Heart left ventricle (tissue), 16 donors: ENCODE measurements around the gene TTLL5. TPM values are rescaled to one million over a fixed set of nuclear protein-coding genes. Genes with fewer than 3 reads are reported as not detected.

Experiments
- ATAC-seq, 4 donors: fragments of 200-7000 bp; cut with Tn5 transposase; one replicate each; pipeline ENCODE4 v1.9.1; 2020 to 2022; ENCODE audit warnings: moderate library complexity in 4 of 4, mild to moderate bottlenecking in 3 of 4, moderate number of reproducible peaks in 1 of 4
- DNase-seq, 5 donors: peaks; one replicate each; pipeline ENCODE4 v3.0.0-alpha.2; 2020
- H3K27ac ChIP-seq, 12 donors: fragments of 200-600 bp; sonication (generic) in 4 of 12; one replicate each; pipeline versions ENCODE4 v1.5.0 to v1.8.0; 2016 to 2022; ENCODE audit warnings: mild to moderate bottlenecking in 2 of 12
- H3K27me3 ChIP-seq, 9 donors: fragments of 200-600 bp; sonication (generic) in 2 of 9; one replicate each; pipeline versions ENCODE4 v1.5.1 to v1.8.0; 2016 to 2022; ENCODE audit warnings: mild to moderate bottlenecking in 3 of 9
- H3K36me3 ChIP-seq, 9 donors: fragments of 200-600 bp; sonication (generic) in 2 of 9; one replicate each; pipeline versions ENCODE4 v1.5.0 to v1.8.0; 2018 to 2022; ENCODE audit warnings: mild to moderate bottlenecking in 2 of 9
- H3K4me1 ChIP-seq, 12 donors: fragments of 200-600 bp; sonication (generic) in 4 of 12; one replicate each; pipeline versions ENCODE4 v1.5.0 to v1.8.0; 2016 to 2022; ENCODE audit warnings: mild to moderate bottlenecking in 3 of 12
- H3K4me3 ChIP-seq, 12 donors: fragments of 200-600 bp; sonication (generic) in 4 of 12; one replicate each; pipeline versions ENCODE4 v1.5.0 to v1.8.0; 2017 to 2022; ENCODE audit warnings: mild to moderate bottlenecking in 9 of 12, moderate library complexity in 4 of 12
- H3K9me3 ChIP-seq, 12 donors: fragments of 200-600 bp; sonication (generic) in 4 of 12; one replicate each; pipeline versions ENCODE4 v1.5.0 to v1.8.0; 2016 to 2022; ENCODE audit warnings: mild to moderate bottlenecking in 1 of 12
- CTCF ChIP-seq, 12 donors: fragments of 200-600 bp; sonication (generic) in 4 of 12; IDR thresholded peaks; one replicate each; pipeline versions ENCODE4 v1.5.0 to v1.8.0; 2018 to 2022; ENCODE audit warnings: antibody characterized with exemption in 12 of 12, mild to moderate bottlenecking in 5 of 12
- POLR2A ChIP-seq, 2 donors: fragments of 450-650 bp; IDR thresholded peaks; one replicate each; pipeline ENCODE4 v1.6.1; 2017; ENCODE audit warnings: antibody characterized with exemption in 2 of 2, mild to moderate bottlenecking in 2 of 2, moderate library complexity in 2 of 2
- WGBS, 4 donors: extraction: QIAGEN DNeasy Blood & Tissue Kit in 2 of 4; methylation state at CpG; one replicate each; pipeline versions ENCODE4 v1.1.5 to v1.1.7; 2013 to 2018; 5-methylcytosine and 5-hydroxymethylcytosine counted together
- intact Hi-C, 10 donors: fragments of 100-400 bp; cut with DNase I; formaldehyde crosslinking; loops; one replicate each; pipeline versions ENCODE4 v1.11.1 to v1.14.2; 2022
- polyA plus RNA-seq, 2 donors: library from polyadenylated mRNA; stranded (reverse); fragments of 200-250 nt; gene quantifications; one replicate each; pipeline ENCODE4 v1.2.3, GENCODE V29; 2013
- total RNA-seq, 9 donors: library from RNA; depleted of rRNA in 2 of 9; stranded (reverse); fragments of >200 nt in 2 of 9; fragmentation: NEBNext Ultra II Directional in 3 of 9; extraction: Animal tissue kit (Norgen Biotek cat#: 25700) in 3 of 9; gene quantifications; one replicate each; pipeline versions ENCODE4 v1.1.0 to v1.2.4, GENCODE V29; 2016 to 2023
- donor health status: ischemic (EF 13 %, LVEDD 7.1; RV severe dilation, severe dysfunction).
- donor health status: healthy with polysubstance abuse.
- donor health status: DM: no; HTN: yes; CAD: no.
- donor health status: DM: no; HTN: no; CAD: no.
- donor health status: ischemic (EF 25% LVEDD 6.9; RV normal size, moderate dysfunction).
- donor health status: ischemic (EF 25% LVEDD 5.7; RV mildly dilated, moderate dysfunction).
- donor health status: healthy.
- donor health status: DM: yes; HTN: yes; CAD: no.
- donor health status: ischemic (EF 35%, LVEDD 5.7; RV mildly dilated, moderate dysfunction).
- donor health status: nonischemic (EF 11% LVEDD 7.7; RV severe dilation, severe dysfunction).
- donor health status: DM: yes; HTN: yes; CAD: no.
- donor health status: PGD.
- donor health status: ischemic (EF 29% LVEDD 5.4; RV normal size, mild dysfunction).
- donor health status: nonischemic (EF 23%, LVEDD 6.1; RV moderate dilation, normal function).

TTLL5 gene
- total and polyA plus RNA-seq, 11 donors, result 6.2 to 24.6 (median 15.8) TPM

GRCh38 chr14:75820761-75821160 is 159.7 kb downstream of the TTLL5 start:
- TF ChIP-seq CTCF (IDR thresholded peaks at IDR 0.05) (no peak), POLR2A (IDR thresholded peaks at IDR 0.05) (no peak)
- DNase-seq, result no peak
- intact Hi-C loops, result loop anchor here in 2 of 10 donors (5.0 kb wide), 1 partner anchor 47 kb away; no protein-coding TSS in a partner anchor

GRCh38 chr14:75821831-75822521 is 160.9 kb downstream of the TTLL5 start:
- H3K27me3 ChIP-seq, result no peaks in the 10 kb centered on the region
- no peak for TF ChIP-seq POLR2A (IDR thresholded peaks at IDR 0.05)
- intact Hi-C loops, result loop anchor here in 2 of 10 donors (5.0 kb wide), 1 partner anchor 45 kb away; no protein-coding TSS in a partner anchor
- ATAC-seq (no peak), DNase-seq (no peak)
- H3K36me3 ChIP-seq, result peaks cover 0 to 20% (median 3%) of the 10 kb centered on the region in 9 donors
- peaks cover 0 to 52% (median 34%) of the 10 kb centered on the region in 12 donors for H3K4me1 ChIP-seq
- H3K27ac ChIP-seq, result peak overlapping the region in 7 of 12 donors; percentile 3 to 79 (median 73)
- no peaks in the 10 kb centered on the region for H3K9me3 ChIP-seq
- no peak overlapping the region for H3K4me3 ChIP-seq
- WGBS, 4 donors, result 93 to 99% (median 95%) methylated on average over 2 of the region's 2 CpGs

More at GRCh38 chr14:75820761-75821160, 159.7 kb downstream of the TTLL5 start:
- no peak overlapping the region for H3K4me3 ChIP-seq
- peaks cover 0 to 20% (median 3%) of the 10 kb centered on the region in 9 donors for H3K36me3 ChIP-seq
- 75 to 92% (median 89%) methylated on average over 4 of the region's 4 CpGs for WGBS, 4 donors
- no peaks in the 10 kb centered on the region for H3K9me3 ChIP-seq
- no peak for ATAC-seq
- no peak overlapping the region for H3K27ac ChIP-seq
- H3K27me3 ChIP-seq, result no peaks in the 10 kb centered on the region
- H3K4me1 ChIP-seq, result peaks cover 0 to 49% (median 31%) of the 10 kb centered on the region in 12 donors

GRCh38 chr14:75822522-75823141 is 161.6 kb downstream of the TTLL5 start:
- Histone ChIP-seq H3K27me3 (no peaks in the 10 kb centered on the region), H3K4me1 (peaks cover 0 to 52% (median 34%) of the 10 kb centered on the region in 12 donors), H3K27ac (peak overlapping the region in 8 of 12 donors; percentile 46 to 79 (median 74)), H3K9me3 (no peaks in the 10 kb centered on the region), H3K4me3 (no peak overlapping the region), H3K36me3 (peaks cover 0 to 20% (median 3%) of the 10 kb centered on the region in 9 donors)
- 68 to 77% (median 73%) methylated on average over 7 of the region's 7 CpGs for WGBS, 4 donors
- DNase-seq, result peak in 2 of 5 donors; percentile 26 to 34
- intact Hi-C loops, result loop anchor here in 2 of 10 donors (5.0 kb wide), 1 partner anchor 45 kb away; no protein-coding TSS in a partner anchor
- ATAC-seq, result peak; percentile 11 to 71 (median 47)
- no peak for TF ChIP-seq CTCF (IDR thresholded peaks at IDR 0.05)
- TF ChIP-seq POLR2A (IDR thresholded peaks at IDR 0.05), result no peak

- 23 to 43% (median 32%) methylated on average over 4 of the region's 4 CpGs for WGBS, 4 donors
- no peaks in the 10 kb centered on the region for H3K27me3 ChIP-seq
- intact Hi-C loops, result loop anchor here in 2 of 10 donors (5.0 kb wide), 1 partner anchor 44 kb away; no protein-coding TSS in a partner anchor
- peak in 2 of 5 donors; percentile 34 to 39 for DNase-seq
- H3K4me1 ChIP-seq, result peaks cover 0 to 52% (median 34%) of the 10 kb centered on the region in 12 donors
- peaks cover 0 to 20% (median 3%) of the 10 kb centered on the region in 9 donors for H3K36me3 ChIP-seq
- H3K4me3 ChIP-seq, result no peak overlapping the region
- peak overlapping the region in 8 of 12 donors; percentile 46 to 79 (median 74) for H3K27ac ChIP-seq
- H3K9me3 ChIP-seq, result no peaks in the 10 kb centered on the region
- peak; percentile 52 to 69 (median 60) for ATAC-seq
- no peak for TF ChIP-seq POLR2A (IDR thresholded peaks at IDR 0.05)
- no peak for TF ChIP-seq CTCF (IDR thresholded peaks at IDR 0.05)
Observed at GRCh38 chr14:75823334-75823733, 162.3 kb downstream of the TTLL5 start.
